Body of pancreas (tissue), 4 donors: ENCODE data around the gene MTA3.

Experiments used
- CTCF ChIP-seq, 7 experiments: fragments of 450-650 bp in 4 of 7; fragments of 200-600 bp in 3 of 7; sonication (generic) in 3 of 7; IDR thresholded peaks; one replicate each; pipeline ENCODE4 v1.5.1; 2016 to 2019; ENCODE audit warnings: antibody characterized with exemption in 7 of 7
- POLR2A ChIP-seq, 3 donors: fragments of 450-650 bp; IDR thresholded peaks; one replicate each; pipeline ENCODE4 v1.6.1; 2016; ENCODE audit warnings: antibody characterized with exemption in 3 of 3, mild to moderate bottlenecking in 2 of 3

GRCh38 chr2:42685303-42685702 lies 116.9 kb downstream of the MTA3 start:
- TF ChIP-seq CTCF (IDR thresholded peaks at IDR 0.05) (no peak), POLR2A (IDR thresholded peaks at IDR 0.05) (no peak)
